Heart left ventricle (tissue), 13 donors: Measurements from ENCODE around the gene METTL4.

Experiments
- CTCF ChIP-seq, 12 donors: fragments of 200-600 bp; sonication (generic) in 4 of 12; IDR thresholded peaks; one replicate each; pipeline versions ENCODE4 v1.5.0 to v1.8.0; 2018 to 2022; ENCODE audit warnings: antibody characterized with exemption in 12 of 12, mild to moderate bottlenecking in 5 of 12
- POLR2A ChIP-seq, 2 donors: fragments of 450-650 bp; IDR thresholded peaks; one replicate each; pipeline ENCODE4 v1.6.1; 2017; ENCODE audit warnings: antibody characterized with exemption in 2 of 2, mild to moderate bottlenecking in 2 of 2, moderate library complexity in 2 of 2
- donor health status: ischemic (EF 13 %, LVEDD 7.1; RV severe dilation, severe dysfunction).
- donor health status: DM: no; HTN: yes; CAD: no.
- donor health status: DM: no; HTN: no; CAD: no.
- donor health status: ischemic (EF 25% LVEDD 6.9; RV normal size, moderate dysfunction).
- donor health status: ischemic (EF 25% LVEDD 5.7; RV mildly dilated, moderate dysfunction).
- donor health status: ischemic (EF 35%, LVEDD 5.7; RV mildly dilated, moderate dysfunction).
- donor health status: nonischemic (EF 11% LVEDD 7.7; RV severe dilation, severe dysfunction).
- donor health status: DM: yes; HTN: yes; CAD: no.
- donor health status: PGD.
- donor health status: ischemic (EF 29% LVEDD 5.4; RV normal size, mild dysfunction).
- donor health status: nonischemic (EF 23%, LVEDD 6.1; RV moderate dilation, normal function).

DNA sequence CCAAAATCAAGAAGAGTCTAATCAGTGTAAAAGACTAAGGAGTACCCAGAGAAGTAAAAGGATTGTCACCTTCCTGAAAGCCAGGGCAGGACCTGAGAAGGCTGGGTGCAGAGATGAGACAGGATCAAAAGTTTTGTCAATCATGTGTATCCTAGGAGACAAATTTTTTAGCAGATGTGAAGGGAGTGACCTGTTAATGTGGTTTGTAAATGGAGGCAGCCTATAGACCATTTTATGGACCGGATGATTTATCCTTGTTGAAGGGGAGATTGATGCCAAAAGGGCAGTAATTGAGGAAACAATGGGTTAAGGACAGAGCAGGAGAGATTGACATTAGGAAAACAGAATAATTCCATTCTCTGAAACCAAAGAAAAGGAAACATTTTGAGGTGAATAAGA, 865 bp upstream of the METTL4 start:
- TF ChIP-seq CTCF (IDR thresholded peaks at IDR 0.05) = no peak
- no peak for TF ChIP-seq POLR2A (IDR thresholded peaks at IDR 0.05)
